Measurements from ENCODE around the gene PDK4. TPM values are rescaled to one million over a fixed set of nuclear protein-coding genes. Genes with fewer than 3 reads are reported as not detected.

Gene PDK4
- polyA plus RNA-seq, 4 donors = 14.2 to 33.3 (median 20.0) TPM

GRCh38 chr7:95535662-95536061, 60.7 kb downstream of the PDK4 start:
- no peak for DNase-seq (ENCODE audit: low read depth in 4 of 4, low spot score in 3 of 4)

DNA sequence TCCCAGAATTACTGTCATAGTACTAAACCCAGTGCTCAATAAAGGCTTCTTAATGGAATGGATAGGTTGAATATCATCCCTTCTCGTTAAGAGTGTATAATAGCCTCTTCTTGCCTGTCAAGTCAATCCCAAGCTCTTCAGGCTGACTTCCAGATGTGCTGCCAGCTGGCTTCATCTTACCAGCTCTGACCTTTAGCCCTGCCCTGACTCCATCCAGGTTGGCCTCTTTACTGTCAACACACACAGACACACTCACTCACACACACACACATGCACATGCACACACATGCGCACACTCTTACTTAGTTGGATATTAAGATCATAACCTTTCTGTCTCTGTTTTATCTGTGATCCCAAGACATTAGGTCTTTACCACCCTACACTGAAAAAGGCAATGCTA, 61.5 kb downstream of the PDK4 start:
- DNase-seq (ENCODE audit: low read depth in 4 of 4, low spot score in 3 of 4) = no peak

Other genes with a start within 250 kb of the PDK4 start
- gene PON3, start 200.1 kb downstream of the PDK4 start, polyA plus RNA-seq (ENCODE audit: insufficient read length in 4 of 4) = 1 to 10 TPM; 1.8 to 2.4 (median 2.3) TPM
- gene PON2, start 161.5 kb downstream of the PDK4 start, polyA plus RNA-seq (ENCODE audit: insufficient read length in 4 of 4) = 100 to 1,000 TPM; 107 to 240 (median 163) TPM
- gene ASB4, start 110.6 kb downstream of the PDK4 start, polyA plus RNA-seq (ENCODE audit: insufficient read length in 4 of 4) = under 1 TPM in 3 of 4 donors, not detected in 1; 0.11 to 0.26 (median 0.23) TPM
- 1 to 10 TPM in 1 of 4 donors, under 1 TPM in 3; 0.53 to 2.8 (median 0.57) TPM for gene DYNC1I1, start 176.0 kb upstream of the PDK4 start, polyA plus RNA-seq (ENCODE audit: insufficient read length in 4 of 4)